Measurements from ENCODE around the gene ITPK1.

DNA sequence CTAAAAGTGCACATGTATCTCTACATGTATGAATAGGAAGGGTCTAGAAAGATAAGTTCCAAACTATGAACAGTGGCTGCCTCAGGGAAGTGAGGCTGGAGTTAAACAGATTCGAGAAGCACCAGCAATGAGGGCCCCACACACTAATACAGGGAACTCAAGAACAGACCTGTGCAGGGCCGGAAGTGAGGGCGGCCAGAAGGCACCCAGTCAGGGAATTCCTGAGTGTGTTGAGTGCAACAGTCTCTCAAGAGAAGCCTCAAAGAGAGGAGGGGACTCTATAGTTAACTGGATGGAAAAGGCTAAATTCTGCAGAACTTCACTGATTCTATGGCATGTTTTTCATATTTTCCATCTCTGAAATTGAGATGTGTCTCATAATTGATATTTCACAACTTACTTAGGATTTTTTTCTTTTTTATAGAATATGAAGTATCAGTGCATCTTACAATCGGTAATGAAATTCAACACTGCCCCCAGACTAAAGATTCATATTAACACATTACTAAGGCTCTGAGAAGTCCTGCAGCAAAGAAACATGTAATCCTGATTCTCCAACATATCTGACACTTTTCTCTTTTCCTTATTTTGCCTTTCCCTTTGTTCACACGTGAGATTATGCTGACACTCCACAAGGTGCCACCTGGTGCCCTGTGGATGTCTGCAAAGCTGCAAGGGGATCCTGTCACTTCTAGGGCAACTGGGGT lies 131.5 kb downstream of the ITPK1 start:
- TF ChIP-seq, protein P1, sequence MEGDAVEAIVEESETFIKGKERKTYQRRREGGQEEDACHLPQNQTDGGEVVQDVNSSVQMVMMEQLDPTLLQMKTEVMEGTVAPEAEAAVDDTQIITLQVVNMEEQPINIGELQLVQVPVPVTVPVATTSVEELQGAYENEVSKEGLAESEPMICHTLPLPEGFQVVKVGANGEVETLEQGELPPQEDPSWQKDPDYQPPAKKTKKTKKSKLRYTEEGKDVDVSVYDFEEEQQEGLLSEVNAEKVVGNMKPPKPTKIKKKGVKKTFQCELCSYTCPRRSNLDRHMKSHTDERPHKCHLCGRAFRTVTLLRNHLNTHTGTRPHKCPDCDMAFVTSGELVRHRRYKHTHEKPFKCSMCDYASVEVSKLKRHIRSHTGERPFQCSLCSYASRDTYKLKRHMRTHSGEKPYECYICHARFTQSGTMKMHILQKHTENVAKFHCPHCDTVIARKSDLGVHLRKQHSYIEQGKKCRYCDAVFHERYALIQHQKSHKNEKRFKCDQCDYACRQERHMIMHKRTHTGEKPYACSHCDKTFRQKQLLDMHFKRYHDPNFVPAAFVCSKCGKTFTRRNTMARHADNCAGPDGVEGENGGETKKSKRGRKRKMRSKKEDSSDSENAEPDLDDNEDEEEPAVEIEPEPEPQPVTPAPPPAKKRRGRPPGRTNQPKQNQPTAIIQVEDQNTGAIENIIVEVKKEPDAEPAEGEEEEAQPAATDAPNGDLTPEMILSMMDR (IDR thresholded peaks at IDR 0.05; ENCODE audit: borderline replicate concordance, extremely low read depth, low read length, poor library complexity, severe bottlenecking): no peak
- TF ChIP-seq EZH2 (IDR thresholded peaks at IDR 0.05; ENCODE audit: borderline replicate concordance, low read depth, low read length, severe bottlenecking): no peak

All from DND-41 (cell line).